B cell (primary cell): ENCODE results near the gene LANCL2.
"Not testable (repeated sequence)": the region's sequence is repeated elsewhere in the genome, so short reads cannot be mapped to it uniquely, and the experiment has no call there.

Source experiments
- CTCF ChIP-seq: fragments of 200-600 bp; IDR thresholded peaks from one replicate; pipeline ENCODE4 v1.8.0; 2022; ENCODE audit warnings: antibody characterized with exemption, mild to moderate bottlenecking
- EZH2 ChIP-seq: IDR thresholded peaks from 2 replicates; pipeline ENCODE4 v1.6.1; 2012; ENCODE audit warnings: borderline replicate concordance, low read depth, mild to moderate bottlenecking, moderate library complexity, low read length; ENCODE audit not compliant: insufficient read depth, poor library complexity, severe bottlenecking

- not testable (repeated sequence) for TF ChIP-seq CTCF, EZH2
Measured at GRCh38 chr7:55402506-55402905, 37.4 kb downstream of the LANCL2 start.
